ENCODE results near the gene KRT17. TPM values are rescaled to one million over a fixed set of nuclear protein-coding genes. Genes with fewer than 3 reads are reported as not detected.
"Not testable (repeated sequence)": the region's sequence is repeated elsewhere in the genome, so short reads cannot be mapped to it uniquely, and the experiment has no call there.

Gene KRT17
- total RNA-seq, 1 donor from 2014 or later, result not detected

- intact Hi-C loops (cut with DNase I), result no loop called here
Measured at GRCh38 chr17:41638194-41638593, 13.8 kb upstream of the KRT17 start.

DNA sequence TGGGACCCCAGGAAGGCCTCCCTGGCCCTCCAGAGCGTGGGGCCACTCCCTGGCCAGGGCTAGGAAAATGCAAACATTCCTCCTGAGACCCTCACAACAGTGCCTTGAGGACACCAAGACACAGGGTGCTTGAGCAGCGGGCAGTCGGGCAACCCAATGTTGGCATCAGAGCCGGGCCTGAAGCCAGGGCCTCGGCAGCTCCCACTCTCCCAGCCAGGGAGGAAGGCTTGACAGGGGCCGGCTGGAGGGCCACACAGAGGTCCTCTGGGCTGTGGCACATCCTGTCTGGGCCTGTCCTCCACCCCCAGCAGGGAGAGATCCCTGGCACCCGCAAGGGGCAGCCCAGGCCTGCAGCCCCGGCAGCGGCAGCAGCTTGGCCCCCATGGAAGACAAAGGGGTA is 12.3 kb upstream of the KRT17 start:
- intact Hi-C loops (cut with DNase I), result no loop called here
- DNase-seq (ENCODE audit: low spot score), result no peak

More at GRCh38 chr17:41638194-41638593, 13.8 kb upstream of the KRT17 start:
- no peak for DNase-seq (ENCODE audit: low spot score)

GRCh38 chr17:41635121-41636097 is 11.0 kb upstream of the KRT17 start:
- intact Hi-C loops (cut with DNase I), result no loop called here
- no peak for DNase-seq (ENCODE audit: low spot score)

DNA sequence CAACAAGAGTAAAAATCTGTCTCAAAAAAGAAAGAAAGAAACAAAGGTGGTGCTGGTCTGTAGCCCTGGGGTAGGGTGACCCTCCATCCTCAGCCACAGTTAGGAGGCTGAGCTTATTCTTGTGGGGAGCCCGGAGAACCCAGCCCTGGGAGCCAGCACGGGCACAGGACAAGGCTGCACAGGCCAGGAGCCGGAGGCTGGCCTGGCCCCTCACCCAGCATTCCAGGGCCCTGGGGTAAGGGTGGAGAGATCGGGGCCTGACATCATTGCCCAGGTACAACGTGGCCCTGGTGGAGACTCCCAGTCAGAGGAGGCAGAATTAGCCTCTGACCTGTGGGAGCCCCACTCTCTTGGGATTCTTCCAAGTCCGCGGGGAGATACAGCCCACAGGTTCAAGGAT is 10.3 kb upstream of the KRT17 start:
- intact Hi-C loops (cut with DNase I), result no loop called here
- DNase-seq (ENCODE audit: low spot score), result no peak

- no peak for DNase-seq (ENCODE audit: low spot score)
- intact Hi-C loops (cut with DNase I), result no loop called here
Measured at GRCh38 chr17:41633556-41634199, 9.3 kb upstream of the KRT17 start.

DNA sequence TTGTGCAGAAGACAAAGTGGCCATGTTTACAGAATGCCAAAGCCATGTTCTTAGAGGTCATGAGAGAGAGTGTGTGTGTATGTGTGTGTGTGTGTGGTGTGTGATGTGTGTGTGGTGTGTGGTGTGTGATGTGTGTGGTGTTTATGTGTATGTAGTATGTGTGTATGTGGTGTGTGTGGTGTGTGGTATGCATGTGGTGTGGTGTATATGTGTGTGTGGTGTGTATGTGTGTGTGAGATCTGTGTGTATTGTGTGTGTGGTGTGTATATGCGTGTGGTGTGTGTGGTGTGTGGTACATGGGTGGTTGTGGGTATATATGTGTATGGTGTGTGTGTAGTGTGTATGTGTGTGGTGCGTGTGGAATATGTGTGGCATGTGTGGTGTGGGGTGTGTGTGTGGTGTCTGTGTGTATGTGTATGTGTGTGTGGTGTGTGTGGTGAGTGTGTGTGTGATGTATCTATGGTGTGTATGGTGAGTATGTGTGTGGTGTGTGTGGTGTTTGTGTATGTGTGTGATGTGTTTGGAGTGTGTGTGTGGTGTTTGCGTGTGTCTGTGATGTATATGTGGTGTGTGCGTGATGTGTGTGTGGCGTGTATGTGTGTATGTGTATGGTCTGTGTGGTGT is 8.2 kb upstream of the KRT17 start:
- intact Hi-C loops (cut with DNase I), result no loop called here
- no peak for DNase-seq (ENCODE audit: low spot score)

- no peak for DNase-seq (ENCODE audit: low spot score)
- intact Hi-C loops (cut with DNase I), result no loop called here
Measured at GRCh38 chr17:41631898-41632285, 7.5 kb upstream of the KRT17 start.

DNA sequence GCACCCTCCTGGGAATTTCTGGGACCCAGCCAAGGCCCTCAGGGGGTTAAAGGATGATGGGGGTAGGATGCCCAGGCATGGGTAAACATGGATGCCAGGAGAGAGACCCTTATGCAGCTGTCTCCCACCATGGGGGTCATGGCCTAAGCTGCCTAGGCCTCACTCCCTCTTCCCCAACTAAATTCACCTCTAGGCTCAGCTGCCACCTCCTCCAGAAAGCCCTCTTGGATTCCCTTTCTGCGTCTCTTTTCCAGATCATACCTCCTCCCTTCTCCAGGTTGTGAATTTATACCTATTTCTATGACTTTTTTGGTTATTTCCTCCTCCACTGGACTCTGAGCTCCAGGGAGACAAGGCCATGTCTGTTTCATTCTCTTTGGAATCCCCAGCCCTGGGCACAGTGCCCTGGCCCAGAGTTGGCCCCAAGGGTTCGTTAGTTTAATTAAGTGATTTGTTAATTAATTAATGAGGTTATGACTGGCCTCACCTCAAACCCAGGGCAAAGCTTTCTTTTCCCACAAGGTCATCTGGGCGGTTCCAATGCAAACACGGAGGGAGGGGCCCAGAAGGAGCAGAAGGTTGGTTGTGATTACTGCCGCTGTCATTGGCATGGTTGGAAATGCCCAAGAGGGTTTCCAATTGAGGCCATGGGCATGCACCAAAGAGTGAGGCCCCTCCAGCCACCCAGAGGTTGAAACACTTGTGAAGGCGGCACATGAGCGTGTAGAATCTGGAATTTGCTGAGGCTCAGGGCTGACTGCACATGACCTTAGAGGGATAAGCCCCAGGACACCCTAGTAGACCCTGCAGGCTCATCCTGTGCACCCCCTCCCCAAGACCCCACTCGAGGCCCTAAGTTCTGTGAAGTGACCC is 6.9 kb upstream of the KRT17 start:
- intact Hi-C loops (cut with DNase I), result no loop called here
- no peak for DNase-seq (ENCODE audit: low spot score)

DNA sequence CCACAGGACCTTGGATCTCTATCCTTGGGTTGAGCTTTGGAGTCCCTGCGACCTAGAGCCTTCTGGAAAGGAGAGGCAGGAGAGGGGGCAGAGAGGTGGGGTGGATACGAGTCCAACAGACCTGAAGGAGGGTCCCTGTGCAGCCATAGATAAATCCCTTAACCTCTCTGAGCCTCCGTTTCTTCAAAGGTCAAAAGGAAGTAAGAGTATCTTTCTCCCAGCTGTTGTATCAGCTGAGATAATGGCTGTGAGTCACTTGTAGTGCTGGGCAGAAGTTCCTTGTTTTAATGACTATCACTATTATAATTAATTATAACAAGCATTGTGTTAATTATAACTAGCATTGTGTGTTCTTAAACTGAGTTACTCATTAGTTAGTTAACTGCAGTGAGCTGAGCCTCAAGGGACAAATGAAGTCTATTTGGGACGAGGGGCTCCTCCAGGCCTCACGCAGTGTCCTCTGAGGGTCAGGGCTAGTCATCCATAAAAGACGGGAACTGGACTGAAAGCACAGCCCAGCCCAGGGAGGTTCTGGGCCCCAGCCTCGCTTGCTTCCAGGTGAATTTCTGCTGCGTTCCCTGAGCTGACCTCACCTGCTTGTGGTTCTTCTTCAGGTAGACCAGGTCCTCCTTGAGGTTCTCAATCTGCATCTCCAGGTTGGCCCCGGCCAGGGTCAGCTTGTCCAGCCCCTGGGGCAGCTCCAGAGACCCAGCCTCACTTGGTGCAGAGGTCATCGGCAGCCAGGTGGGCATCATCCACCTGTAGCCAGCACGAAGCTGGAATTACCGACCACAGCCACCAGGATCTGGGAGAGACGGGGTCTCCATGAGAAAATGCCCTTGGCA is 5.7 kb upstream of the KRT17 start:
- intact Hi-C loops (cut with DNase I), result no loop called here
- DNase-seq (ENCODE audit: low spot score), result no peak

GRCh38 chr17:41629316-41629715 is 4.9 kb upstream of the KRT17 start:
- no peak for DNase-seq (ENCODE audit: low spot score)
- intact Hi-C loops (cut with DNase I), result no loop called here

GRCh38 chr17:41628621-41629255 is 4.4 kb upstream of the KRT17 start:
- DNase-seq (ENCODE audit: low spot score); intact Hi-C loops (cut with DNase I): not testable (repeated sequence)

- DNase-seq (ENCODE audit: low spot score); intact Hi-C loops (cut with DNase I): not testable (repeated sequence)
Measured at GRCh38 chr17:41628073-41628370, 3.6 kb upstream of the KRT17 start.

DNA sequence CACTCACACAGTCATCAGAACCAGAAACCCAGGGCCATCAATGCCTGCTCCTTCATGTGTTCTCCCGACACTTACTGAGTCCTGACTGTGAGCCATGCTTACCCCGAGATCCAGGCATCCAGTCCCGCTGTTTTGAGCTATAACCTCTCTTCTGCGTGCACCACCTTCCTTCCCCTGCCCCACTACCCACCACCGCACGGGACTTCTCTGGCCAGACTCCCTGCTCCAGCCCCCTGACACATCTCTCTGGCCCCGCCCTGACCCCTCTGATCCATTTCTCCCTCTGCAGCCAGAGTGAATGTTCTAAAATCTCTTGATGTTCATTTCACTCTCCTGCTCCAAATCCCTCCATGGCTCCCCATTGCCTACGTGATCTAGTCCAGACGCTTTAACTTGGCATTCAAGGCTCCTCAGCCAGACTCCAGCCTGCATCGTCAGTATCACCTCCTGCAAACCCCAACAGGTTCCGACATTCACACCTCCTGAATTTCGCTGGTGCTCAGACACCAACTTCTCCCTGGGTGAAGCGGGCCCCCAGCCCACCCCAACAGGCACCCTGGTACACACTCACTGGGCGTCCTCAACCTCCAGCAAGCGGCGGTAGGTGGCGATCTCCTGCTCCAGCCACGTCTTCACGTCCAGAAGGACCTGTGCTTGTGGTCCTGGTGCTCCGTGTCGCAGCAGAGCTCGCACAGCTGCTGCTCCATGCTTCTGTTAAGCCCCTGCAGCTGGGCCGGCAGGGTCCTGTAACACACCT is 3.1 kb upstream of the KRT17 start:
- intact Hi-C loops (cut with DNase I), result no loop called here
- DNase-seq (ENCODE audit: low spot score), result no peak

- intact Hi-C loops (cut with DNase I); DNase-seq (ENCODE audit: low spot score): not testable (repeated sequence)
Measured at GRCh38 chr17:41626914-41627295, 2.5 kb upstream of the KRT17 start.

GRCh38 chr17:41626028-41626913 is 1.9 kb upstream of the KRT17 start:
- intact Hi-C loops (cut with DNase I); DNase-seq (ENCODE audit: low spot score): not testable (repeated sequence)

GRCh38 chr17:41625602-41626001 is 1.2 kb upstream of the KRT17 start:
- DNase-seq (ENCODE audit: low spot score), result no peak
- intact Hi-C loops (cut with DNase I), result no loop called here

All from cardiac septum (tissue), 1 donor.